ENCODE data around the gene NEU2.

- TF ChIP-seq TAF1 (IDR thresholded peaks at IDR 0.05; ENCODE audit: borderline replicate concordance, low read depth, low read length) (no peak), POLR2A (IDR thresholded peaks at IDR 0.05; ENCODE audit: low read depth, low read length) (peak; percentile 38; the same call in 1 of the 2 replicates)
Measured at GRCh38 chr2:233079473-233079877, 47.0 kb downstream of the NEU2 start.
